ENCODE data around the gene TTC7B. TPM values are rescaled to one million over a fixed set of nuclear protein-coding genes. Genes with fewer than 3 reads are reported as not detected.

The TTC7B gene
- total and polyA plus RNA-seq, 2 of the 8 experiments (the other 6 are each of a cell fraction or from before 2014, with no cell fraction given) = 23.7 to 34.0 TPM

DNA sequence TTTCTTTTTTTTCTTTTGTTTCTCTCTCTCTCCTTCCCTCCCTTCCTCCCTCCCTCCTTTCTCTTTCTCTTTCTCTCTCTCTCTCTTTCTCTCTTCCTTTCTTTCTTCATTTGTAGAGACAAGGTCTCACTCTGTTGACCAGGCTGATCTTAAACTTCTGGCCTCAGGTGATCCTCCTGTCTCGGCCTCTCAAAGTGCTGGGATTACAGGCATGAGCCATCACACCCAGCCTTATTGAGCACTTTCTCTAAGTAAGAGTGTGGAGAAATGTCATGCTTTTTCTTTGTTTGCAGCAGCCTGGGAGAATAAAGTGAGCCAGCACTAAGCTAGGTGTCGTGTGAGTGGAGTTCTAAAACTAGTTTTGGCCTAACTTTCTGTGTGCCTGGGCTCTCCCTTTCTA lies 74.0 kb downstream of the TTC7B start:
- Histone ChIP-seq H3K14ac (ENCODE audit: insufficient read length) (no peak overlapping the region), H4K91ac (replicated peaks; ENCODE audit: insufficient read length, low read length) (no peak overlapping the region), H2BK12ac (ENCODE audit: low read depth, low read length) (no peak overlapping the region), H3K36me3 (ENCODE audit: control insufficient read depth in 2 of 4, insufficient read depth in 4 of 4, low read length in 3 of 4) (no peaks in the 10 kb centered on the region; a peak in 1 of 8 replicates), H3K9me3 (ENCODE audit: insufficient read depth in 2 of 2, low read depth in 1 of 2, low read length in 1 of 2) (no peaks in the 10 kb centered on the region), H3K23me2 (ENCODE audit: low read depth, low read length) (no peaks in the 10 kb centered on the region), H3K4ac (replicated peaks; ENCODE audit: insufficient read length, low read depth, low read length) (no peak overlapping the region), H4K5ac (ENCODE audit: insufficient read length, low read depth, low read length) (no peak overlapping the region), H3K79me1 (ENCODE audit: low read depth, low read length) (no peaks in the 10 kb centered on the region), H3K27ac (ENCODE audit: low read depth, low read length) (no peak overlapping the region), H3K18ac (ENCODE audit: extremely low read depth, low read length) (no peak overlapping the region), H2AK5ac (ENCODE audit: low read depth, low read length) (no peak overlapping the region), H2BK120ac (replicated peaks; ENCODE audit: low read depth, low read length) (no peak overlapping the region), H3K4me3 (ENCODE audit: extremely low read depth in 1 of 4, insufficient read depth in 2 of 4, low read depth in 3 of 4, low read length in 4 of 4) (no peak overlapping the region), H2BK5ac (ENCODE audit: low read depth, low read length) (no peak overlapping the region; the same call in 1 of the 2 replicates), H3K27me3 (replicated peaks in 1 of 4; ENCODE audit: control insufficient read depth in 3 of 4, extremely low read depth in 1 of 4, insufficient read depth in 3 of 4, low read length in 3 of 4) (no peaks in the 10 kb centered on the region), H3K56ac (replicated peaks; ENCODE audit: insufficient read length, low read depth, low read length) (no peak overlapping the region), H2BK20ac (ENCODE audit: low read length) (no peak overlapping the region), H3K79me2 (ENCODE audit: control insufficient read depth in 1 of 2, insufficient read depth in 2 of 2, low read length in 2 of 2) (no peaks in the 10 kb centered on the region), H2BK15ac (ENCODE audit: low read length) (no peak overlapping the region), H3K4me2 (ENCODE audit: insufficient read depth in 1 of 2, low read depth in 2 of 2, low read length in 2 of 2) (no peak overlapping the region), H2AFZ (ENCODE audit: low read length) (no peak overlapping the region), H3K23ac (ENCODE audit: insufficient read length) (no peak overlapping the region), H3K4me1 (replicated peaks in 1 of 4; ENCODE audit: control insufficient read depth in 3 of 4, insufficient read depth in 4 of 4, low read length in 3 of 4) (no peaks in the 10 kb centered on the region), H4K20me1 (replicated peaks in 1 of 2; ENCODE audit: control insufficient read depth in 1 of 2, insufficient read depth in 2 of 2, low read length in 2 of 2) (no peaks in the 10 kb centered on the region), H3K9ac (replicated peaks in 1 of 4; ENCODE audit: extremely low read depth in 1 of 4, low read depth in 3 of 4, low read length in 3 of 4) (no peak overlapping the region), H4K8ac (ENCODE audit: extremely low read depth, insufficient read depth, low read length) (no peak overlapping the region)
- WGBS, 2 experiments (ENCODE audit: extremely low coverage in 1 of 2, insufficient coverage in 1 of 2, insufficient read length in 1 of 2, insufficient replicate concordance in 2 of 2, low coverage in 1 of 2, low lambda C conversion rate in 2 of 2, missing lambda C conversion rate in 1 of 2) = 86% methylated on average over 2 of the region's 2 CpGs; no CpG with 5 or more reads in 1 of the 2 experiments
- TF ChIP-seq CEBPB (IDR thresholded peaks at IDR 0.05; ENCODE audit: low read depth, low read length) (no peak), CHD2 (IDR thresholded peaks at IDR 0.05; ENCODE audit: low read length) (no peak), KDM4A (IDR thresholded peaks at IDR 0.05; ENCODE audit: low read depth, low read length, severe bottlenecking) (no peak), KDM1A (IDR thresholded peaks at IDR 0.05; ENCODE audit: borderline replicate concordance, low read length) (no peak), RFX5 (IDR thresholded peaks at IDR 0.05; ENCODE audit: borderline replicate concordance, low read depth, low read length) (no peak), FOSL1 (IDR thresholded peaks at IDR 0.05; ENCODE audit: insufficient read depth, low read depth, low read length) (no peak), CBX8 (IDR thresholded peaks at IDR 0.05; ENCODE audit: borderline replicate concordance, low read depth, low read length) (no peak), YY1 (IDR thresholded peaks at IDR 0.05; ENCODE audit: low read depth, low read length) (no peak), TEAD4 (IDR thresholded peaks at IDR 0.05; ENCODE audit: low read depth, low read length) (no peak), BACH1 (IDR thresholded peaks at IDR 0.05; ENCODE audit: low read length) (no peak), JUND (IDR thresholded peaks at IDR 0.05; ENCODE audit: low read length) (no peak), HDAC2 (IDR thresholded peaks at IDR 0.05; ENCODE audit: borderline replicate concordance in 1 of 2, low read depth in 2 of 2, low read length in 2 of 2) (no peak)
- DNase-seq (ENCODE audit: low read depth in 1 of 2, low spot score in 2 of 2) = no peak
- CTCF ChIA-PET (ENCODE audit: partially characterized antibody) = interaction anchor here (0.9 kb wide), 2 partner anchors 15 to 18 kb away, joined by 3 read pairs; no protein-coding TSS in a partner anchor
- no peak for FAIRE-seq
- POLR2A ChIA-PET (ENCODE audit: partially characterized antibody) = no interaction called here
